ENCODE measurements around the gene PCBP3. TPM values are rescaled to one million over a fixed set of nuclear protein-coding genes. Genes with fewer than 3 reads are reported as not detected.

Gene PCBP3
- total RNA-seq, 2 experiments from 2014 or later = 3.4 to 3.8 TPM

DNA sequence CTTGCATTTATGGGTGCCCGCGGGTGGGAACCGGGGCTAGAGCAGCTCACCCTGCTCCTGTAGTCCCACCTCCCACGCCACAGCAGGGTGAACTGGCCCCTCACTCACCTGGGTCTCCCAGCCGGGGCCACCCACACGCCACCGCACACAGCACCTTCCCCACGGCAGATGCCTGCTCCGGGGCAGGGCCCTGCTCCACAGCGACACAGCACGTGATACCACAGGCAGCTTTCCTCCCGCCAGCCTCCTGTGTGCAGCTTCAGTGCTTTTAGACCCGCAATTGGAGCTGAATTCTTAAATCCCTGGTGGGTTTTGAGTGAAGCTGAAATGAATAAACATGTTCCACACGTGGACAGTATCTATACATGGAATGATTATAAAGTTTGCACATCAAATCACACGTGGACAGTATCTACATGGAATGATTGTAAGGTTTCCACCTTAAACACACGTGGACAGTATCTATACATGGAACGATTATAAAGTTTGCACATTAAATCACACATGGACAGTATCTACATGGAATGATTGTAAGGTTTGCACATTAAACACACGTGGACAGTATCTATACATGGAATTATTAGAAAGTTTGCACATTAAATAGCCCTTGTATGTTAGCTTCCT is 245.0 kb downstream of the PCBP3 start:
- no peaks in the 10 kb centered on the region for H3K9me3 Mint-ChIP-seq
- CTCF ChIA-PET = interaction anchor here (2.0 kb wide), 1 partner anchor 8 kb away, joined by 6 read pairs; no protein-coding TSS in a partner anchor
- peak overlapping the region; percentile 14 for H3K4me3 Mint-ChIP-seq
- TF ChIP-seq, protein P1, sequence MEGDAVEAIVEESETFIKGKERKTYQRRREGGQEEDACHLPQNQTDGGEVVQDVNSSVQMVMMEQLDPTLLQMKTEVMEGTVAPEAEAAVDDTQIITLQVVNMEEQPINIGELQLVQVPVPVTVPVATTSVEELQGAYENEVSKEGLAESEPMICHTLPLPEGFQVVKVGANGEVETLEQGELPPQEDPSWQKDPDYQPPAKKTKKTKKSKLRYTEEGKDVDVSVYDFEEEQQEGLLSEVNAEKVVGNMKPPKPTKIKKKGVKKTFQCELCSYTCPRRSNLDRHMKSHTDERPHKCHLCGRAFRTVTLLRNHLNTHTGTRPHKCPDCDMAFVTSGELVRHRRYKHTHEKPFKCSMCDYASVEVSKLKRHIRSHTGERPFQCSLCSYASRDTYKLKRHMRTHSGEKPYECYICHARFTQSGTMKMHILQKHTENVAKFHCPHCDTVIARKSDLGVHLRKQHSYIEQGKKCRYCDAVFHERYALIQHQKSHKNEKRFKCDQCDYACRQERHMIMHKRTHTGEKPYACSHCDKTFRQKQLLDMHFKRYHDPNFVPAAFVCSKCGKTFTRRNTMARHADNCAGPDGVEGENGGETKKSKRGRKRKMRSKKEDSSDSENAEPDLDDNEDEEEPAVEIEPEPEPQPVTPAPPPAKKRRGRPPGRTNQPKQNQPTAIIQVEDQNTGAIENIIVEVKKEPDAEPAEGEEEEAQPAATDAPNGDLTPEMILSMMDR (IDR thresholded peaks at IDR 0.05) = no peak
- H3K27ac ChIP-seq (ENCODE audit: low read depth in 1 of 2, low read length in 2 of 2) = no peak overlapping the region
- DNase-seq = peak in 3 of 14 experiments; percentile 8 to 10 (median 10)
- no peaks in the 10 kb centered on the region for H3K27me3 ChIP-seq (ENCODE audit: control insufficient read depth in 1 of 2, insufficient read depth in 2 of 2, low read length in 2 of 2)
- H3K4me1 ChIP-seq (ENCODE audit: insufficient read depth, low read length) = peaks cover 85% of the 10 kb centered on the region
- H3K4me3 ChIP-seq (ENCODE audit: low read length) = no peak overlapping the region
- no peaks in the 10 kb centered on the region for H3K36me3 Mint-ChIP-seq (ENCODE audit: low read depth)
- no peaks in the 10 kb centered on the region for H3K27me3 Mint-ChIP-seq
- intact Hi-C loops (cut with DNase I, micrococcal nuclease) = loop anchor here in 1 of 2 experiments (5.0 kb wide), 1 partner anchor 94 kb away; the partner anchor contains the start of gene COL6A1
- H3K9me3 ChIP-seq (ENCODE audit: control insufficient read depth in 1 of 2, insufficient read depth in 1 of 2, low read length in 2 of 2) = peaks cover 3 to 5% of the 10 kb centered on the region in 2 experiments
- H3K4me1 Mint-ChIP-seq (ENCODE audit: low read depth) = peaks cover 93% of the 10 kb centered on the region
- POLR2A ChIA-PET = interaction anchor here (1.2 to 1.6 kb wide), 3 partner anchors 8 to 190 kb away, joined by 3 to 7 read pairs (median 6); no protein-coding TSS in a partner anchor
- H3K36me3 ChIP-seq (ENCODE audit: insufficient read depth, low read length) = no peaks in the 10 kb centered on the region
- ATAC-seq (ENCODE audit: poor library complexity) = no peak
- peak overlapping the region; percentile 81 for H3K27ac Mint-ChIP-seq

DNA sequence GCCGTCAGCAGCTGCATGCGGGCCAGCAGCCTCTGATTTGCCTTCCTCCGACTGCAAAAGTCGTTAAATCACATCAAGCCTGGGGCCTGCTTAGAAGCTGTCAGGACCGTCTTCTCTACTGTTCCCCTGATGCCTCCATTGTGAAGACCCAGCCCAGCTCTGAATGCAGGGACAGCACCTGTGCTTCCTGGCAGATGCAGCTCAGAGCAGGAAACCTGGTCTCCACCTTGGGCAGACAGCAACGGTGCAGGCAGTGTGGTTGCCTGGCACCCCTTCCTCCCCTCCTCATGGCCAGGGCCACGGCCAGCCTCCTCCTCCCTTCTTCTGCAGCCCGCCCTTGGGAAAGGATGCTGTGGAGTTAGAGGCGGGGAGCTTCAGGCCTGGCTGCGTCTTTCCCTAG is 245.7 kb downstream of the PCBP3 start:
- peaks cover 93% of the 10 kb centered on the region for H3K4me1 ChIP-seq (ENCODE audit: insufficient read depth, low read length)
- peaks cover 3 to 5% of the 10 kb centered on the region in 2 experiments for H3K9me3 ChIP-seq (ENCODE audit: control insufficient read depth in 1 of 2, insufficient read depth in 1 of 2, low read length in 2 of 2)
- peak in 2 of 14 experiments; percentile 7 to 21 for DNase-seq
- no peak overlapping the region for H3K27ac ChIP-seq (ENCODE audit: low read depth in 1 of 2, low read length in 2 of 2)
- ChIA-PET POLR2A (interaction anchor here (1.2 to 1.6 kb wide), 3 partner anchors 9 to 190 kb away, joined by 3 to 7 read pairs (median 6); no protein-coding TSS in a partner anchor), CTCF (interaction anchor here (2.0 kb wide), 1 partner anchor 9 kb away, joined by 6 read pairs; no protein-coding TSS in a partner anchor)
- Mint-ChIP-seq H3K4me3 (peak overlapping the region; percentile 8), H3K36me3 (ENCODE audit: low read depth) (no peaks in the 10 kb centered on the region), H3K27ac (peak overlapping the region; percentile 81), H3K9me3 (no peaks in the 10 kb centered on the region), H3K27me3 (no peaks in the 10 kb centered on the region), H3K4me1 (ENCODE audit: low read depth) (peaks cover 89% of the 10 kb centered on the region)
- H3K36me3 ChIP-seq (ENCODE audit: insufficient read depth, low read length) = no peaks in the 10 kb centered on the region
- intact Hi-C loops (cut with DNase I, micrococcal nuclease) = loop anchor here in 1 of 2 experiments (5.0 kb wide), 1 partner anchor 93 kb away; the partner anchor contains the start of gene COL6A1
- TF ChIP-seq, protein P1 (IDR thresholded peaks at IDR 0.05) = no peak
- H3K4me3 ChIP-seq (ENCODE audit: low read length) = no peak overlapping the region
- ATAC-seq (ENCODE audit: poor library complexity) = peak; percentile 30
- no peaks in the 10 kb centered on the region for H3K27me3 ChIP-seq (ENCODE audit: control insufficient read depth in 1 of 2, insufficient read depth in 2 of 2, low read length in 2 of 2)

DNA sequence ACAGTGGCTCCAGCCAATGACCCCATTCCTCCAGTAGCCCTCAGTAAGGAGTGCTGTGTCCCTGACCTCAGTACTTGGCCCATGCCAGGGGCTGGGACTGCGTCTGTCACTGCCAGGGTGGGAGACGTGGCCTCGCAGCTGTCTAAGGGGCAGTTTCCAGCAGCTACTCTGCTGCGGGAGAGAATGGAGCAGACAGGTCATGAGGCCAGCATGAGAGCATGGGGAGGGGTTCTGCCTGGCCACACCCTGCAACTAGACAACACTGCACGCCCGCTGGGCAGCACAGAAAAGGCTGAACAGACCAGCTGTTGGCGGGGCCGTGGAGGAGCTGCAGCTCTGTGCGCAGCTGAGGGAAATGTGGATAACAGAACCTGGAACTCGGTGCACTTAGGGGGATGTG is 246.4 kb downstream of the PCBP3 start:
- POLR2A ChIA-PET = interaction anchor here (1.3 to 1.6 kb wide), 2 partner anchors 9 to 33 kb away, joined by 6 to 7 read pairs; no protein-coding TSS in a partner anchor

More for the DNA sequence above, 246.4 kb downstream of the PCBP3 start:
- no peaks in the 10 kb centered on the region for H3K27me3 Mint-ChIP-seq
- DNase-seq = no peak
- intact Hi-C loops (cut with DNase I, micrococcal nuclease) = loop anchor here in 1 of 2 experiments (5.0 kb wide), 1 partner anchor 92 kb away; the partner anchor contains the start of gene COL6A1
- TF ChIP-seq, protein P1 (IDR thresholded peaks at IDR 0.05) = no peak
- H3K27me3 ChIP-seq (ENCODE audit: control insufficient read depth in 1 of 2, insufficient read depth in 2 of 2, low read length in 2 of 2) = no peaks in the 10 kb centered on the region
- no peaks in the 10 kb centered on the region for H3K9me3 Mint-ChIP-seq
- H3K36me3 ChIP-seq (ENCODE audit: insufficient read depth, low read length) = no peaks in the 10 kb centered on the region
- no peak for ATAC-seq (ENCODE audit: poor library complexity)
- peaks cover 82% of the 10 kb centered on the region for H3K4me1 Mint-ChIP-seq (ENCODE audit: low read depth)
- no peaks in the 10 kb centered on the region for H3K36me3 Mint-ChIP-seq (ENCODE audit: low read depth)
- H3K4me3 Mint-ChIP-seq = no peak overlapping the region
- no peak overlapping the region for H3K4me3 ChIP-seq (ENCODE audit: low read length)
- peaks cover 2 to 5% of the 10 kb centered on the region in 2 experiments for H3K9me3 ChIP-seq (ENCODE audit: control insufficient read depth in 1 of 2, insufficient read depth in 1 of 2, low read length in 2 of 2)
- peak overlapping the region; percentile 81 for H3K27ac Mint-ChIP-seq
- no peak overlapping the region for H3K27ac ChIP-seq (ENCODE audit: low read depth in 1 of 2, low read length in 2 of 2)
- CTCF ChIA-PET = interaction anchor here (2.0 kb wide), 1 partner anchor 10 kb away, joined by 6 read pairs; no protein-coding TSS in a partner anchor
- peaks cover 90% of the 10 kb centered on the region for H3K4me1 ChIP-seq (ENCODE audit: insufficient read depth, low read length)

Data from CD4-positive, alpha-beta T cell (primary cell).